Lower leg skin (tissue), 3 donors: Measurements from ENCODE around the gene FANCC.

Experiments used
- CTCF ChIP-seq, 3 donors: fragments of 450-650 bp; IDR thresholded peaks; one replicate each; pipeline ENCODE4 v1.5.1; 2016; ENCODE audit warnings: antibody characterized with exemption in 3 of 3, mild to moderate bottlenecking in 3 of 3, moderate library complexity in 2 of 3
- POLR2A ChIP-seq, 2 donors: fragments of 450-650 bp; IDR thresholded peaks; one replicate each; pipeline ENCODE4 v1.6.1; 2016 to 2017; ENCODE audit warnings: antibody characterized with exemption in 2 of 2, mild to moderate bottlenecking in 1 of 2, moderate library complexity in 1 of 2

- TF ChIP-seq POLR2A (IDR thresholded peaks at IDR 0.05) (no peak), CTCF (IDR thresholded peaks at IDR 0.05) (no peak)
Measured at GRCh38 chr9:95317119-95317892, at the start of gene FANCC.
